Measurements from ENCODE around the gene ACTRT2.
A peak's percentile ranks its signal among the peaks of the same experiment; 100 is the strongest.

Gene ACTRT2

DNA sequence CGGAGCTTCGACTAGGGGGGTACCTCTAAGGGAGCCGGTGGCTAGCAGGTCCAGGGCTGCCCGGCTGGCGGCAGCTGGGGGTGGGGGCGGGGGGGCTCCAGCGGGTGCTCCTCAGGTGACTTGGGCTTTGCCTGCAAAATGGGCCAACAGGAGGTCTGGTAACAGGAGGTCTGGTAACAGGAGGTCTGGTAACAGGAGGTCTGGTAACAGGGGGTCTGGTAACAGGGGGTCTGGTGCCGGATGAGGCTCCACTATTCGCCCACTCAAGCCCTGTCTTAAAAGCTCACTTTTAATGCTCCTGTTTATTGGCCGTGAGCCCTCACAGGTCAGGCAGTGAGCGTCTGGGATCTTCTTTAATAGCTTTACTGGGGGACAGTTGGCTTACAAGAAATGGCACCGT lies 40.4 kb upstream of the ACTRT2 start:
- Histone ChIP-seq H3K4me3 (ENCODE audit: severe bottlenecking) (no peak overlapping the region), H3K9me3 (ENCODE audit: severe bottlenecking) (no peaks in the 10 kb centered on the region), H3K36me3 (ENCODE audit: low read depth) (no peaks in the 10 kb centered on the region), H3K27ac (ENCODE audit: poor library complexity, severe bottlenecking) (no peak overlapping the region), H3K4me1 (ENCODE audit: insufficient read depth, poor library complexity, severe bottlenecking) (no peaks in the 10 kb centered on the region), H3K27me3 (ENCODE audit: insufficient read depth, poor library complexity, severe bottlenecking) (no peaks in the 10 kb centered on the region)
- ATAC-seq (ENCODE audit: low read depth) (no peak), DNase-seq (ENCODE audit: low spot score) (no peak)
- TF ChIP-seq, protein P1, sequence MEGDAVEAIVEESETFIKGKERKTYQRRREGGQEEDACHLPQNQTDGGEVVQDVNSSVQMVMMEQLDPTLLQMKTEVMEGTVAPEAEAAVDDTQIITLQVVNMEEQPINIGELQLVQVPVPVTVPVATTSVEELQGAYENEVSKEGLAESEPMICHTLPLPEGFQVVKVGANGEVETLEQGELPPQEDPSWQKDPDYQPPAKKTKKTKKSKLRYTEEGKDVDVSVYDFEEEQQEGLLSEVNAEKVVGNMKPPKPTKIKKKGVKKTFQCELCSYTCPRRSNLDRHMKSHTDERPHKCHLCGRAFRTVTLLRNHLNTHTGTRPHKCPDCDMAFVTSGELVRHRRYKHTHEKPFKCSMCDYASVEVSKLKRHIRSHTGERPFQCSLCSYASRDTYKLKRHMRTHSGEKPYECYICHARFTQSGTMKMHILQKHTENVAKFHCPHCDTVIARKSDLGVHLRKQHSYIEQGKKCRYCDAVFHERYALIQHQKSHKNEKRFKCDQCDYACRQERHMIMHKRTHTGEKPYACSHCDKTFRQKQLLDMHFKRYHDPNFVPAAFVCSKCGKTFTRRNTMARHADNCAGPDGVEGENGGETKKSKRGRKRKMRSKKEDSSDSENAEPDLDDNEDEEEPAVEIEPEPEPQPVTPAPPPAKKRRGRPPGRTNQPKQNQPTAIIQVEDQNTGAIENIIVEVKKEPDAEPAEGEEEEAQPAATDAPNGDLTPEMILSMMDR (IDR thresholded peaks at IDR 0.05; ENCODE audit: poor library complexity, severe bottlenecking) = no peak

- ATAC-seq (ENCODE audit: low read depth) (no peak), DNase-seq (ENCODE audit: low spot score) (no peak)
- no peaks in the 10 kb centered on the region for H3K27me3 ChIP-seq (ENCODE audit: insufficient read depth, poor library complexity, severe bottlenecking)
- no peak overlapping the region for H3K4me3 ChIP-seq (ENCODE audit: severe bottlenecking)
- no peaks in the 10 kb centered on the region for H3K9me3 ChIP-seq (ENCODE audit: severe bottlenecking)
- no peaks in the 10 kb centered on the region for H3K4me1 ChIP-seq (ENCODE audit: insufficient read depth, poor library complexity, severe bottlenecking)
- no peaks in the 10 kb centered on the region for H3K36me3 ChIP-seq (ENCODE audit: low read depth)
- TF ChIP-seq, protein P1 (IDR thresholded peaks at IDR 0.05; ENCODE audit: poor library complexity, severe bottlenecking) = no peak
- H3K27ac ChIP-seq (ENCODE audit: poor library complexity, severe bottlenecking) = no peak overlapping the region
Observed at GRCh38 chr1:2981388-2981787, 39.9 kb upstream of the ACTRT2 start.

GRCh38 chr1:2981981-2982614 lies 39.2 kb upstream of the ACTRT2 start:
- TF ChIP-seq, protein P1 (IDR thresholded peaks at IDR 0.05; ENCODE audit: poor library complexity, severe bottlenecking) = no peak
- DNase-seq (ENCODE audit: low spot score) (no peak), ATAC-seq (ENCODE audit: low read depth) (no peak)
- no peaks in the 10 kb centered on the region for H3K9me3 ChIP-seq (ENCODE audit: severe bottlenecking)
- no peaks in the 10 kb centered on the region for H3K4me1 ChIP-seq (ENCODE audit: insufficient read depth, poor library complexity, severe bottlenecking)
- H3K36me3 ChIP-seq (ENCODE audit: low read depth) = no peaks in the 10 kb centered on the region
- H3K27me3 ChIP-seq (ENCODE audit: insufficient read depth, poor library complexity, severe bottlenecking) = no peaks in the 10 kb centered on the region
- no peak overlapping the region for H3K4me3 ChIP-seq (ENCODE audit: severe bottlenecking)
- H3K27ac ChIP-seq (ENCODE audit: poor library complexity, severe bottlenecking) = no peak overlapping the region

GRCh38 chr1:2982615-2983318 lies 38.5 kb upstream of the ACTRT2 start:
- TF ChIP-seq, protein P1 (IDR thresholded peaks at IDR 0.05; ENCODE audit: poor library complexity, severe bottlenecking) = no peak
- Histone ChIP-seq H3K9me3 (ENCODE audit: severe bottlenecking) (no peaks in the 10 kb centered on the region), H3K36me3 (ENCODE audit: low read depth) (no peaks in the 10 kb centered on the region)

DNA sequence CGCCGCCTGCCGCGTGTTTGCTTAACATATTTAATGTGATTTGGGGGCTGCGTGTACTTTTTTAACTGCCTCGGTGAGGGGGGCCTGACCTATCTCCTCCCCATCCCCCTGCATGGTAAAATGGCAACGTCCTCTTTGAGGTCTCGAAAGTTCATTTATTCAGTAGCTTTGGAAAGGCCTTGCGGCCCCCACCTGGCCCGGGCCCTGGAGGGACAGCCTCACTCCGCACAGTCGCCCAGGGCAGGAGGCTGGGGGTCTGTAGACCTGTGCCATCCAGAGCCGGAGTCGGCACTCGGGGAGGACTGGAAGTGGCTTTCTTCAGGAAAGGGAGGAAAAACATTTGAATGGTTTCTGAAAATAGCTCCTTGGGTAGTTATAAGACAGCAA lies 38.0 kb upstream of the ACTRT2 start:
- DNase-seq (ENCODE audit: low spot score) (peak; percentile 45), ATAC-seq (ENCODE audit: low read depth) (no peak)
- TF ChIP-seq, protein P1 (IDR thresholded peaks at IDR 0.05; ENCODE audit: poor library complexity, severe bottlenecking) = no peak
- Histone ChIP-seq H3K4me3 (ENCODE audit: severe bottlenecking) (no peak overlapping the region), H3K9me3 (ENCODE audit: severe bottlenecking) (no peaks in the 10 kb centered on the region), H3K36me3 (ENCODE audit: low read depth) (no peaks in the 10 kb centered on the region), H3K27ac (ENCODE audit: poor library complexity, severe bottlenecking) (no peak overlapping the region), H3K4me1 (ENCODE audit: insufficient read depth, poor library complexity, severe bottlenecking) (no peaks in the 10 kb centered on the region), H3K27me3 (ENCODE audit: insufficient read depth, poor library complexity, severe bottlenecking) (no peaks in the 10 kb centered on the region)

More at GRCh38 chr1:2982615-2983318, 38.5 kb upstream of the ACTRT2 start:
- DNase-seq (ENCODE audit: low spot score) (peak; percentile 42), ATAC-seq (ENCODE audit: low read depth) (no peak)
- Histone ChIP-seq H3K27ac (ENCODE audit: poor library complexity, severe bottlenecking) (no peak overlapping the region), H3K27me3 (ENCODE audit: insufficient read depth, poor library complexity, severe bottlenecking) (no peaks in the 10 kb centered on the region), H3K4me1 (ENCODE audit: insufficient read depth, poor library complexity, severe bottlenecking) (no peaks in the 10 kb centered on the region), H3K4me3 (ENCODE audit: severe bottlenecking) (no peak overlapping the region)
